ENCODE data around the gene RGL1.

RGL1 gene

DNA sequence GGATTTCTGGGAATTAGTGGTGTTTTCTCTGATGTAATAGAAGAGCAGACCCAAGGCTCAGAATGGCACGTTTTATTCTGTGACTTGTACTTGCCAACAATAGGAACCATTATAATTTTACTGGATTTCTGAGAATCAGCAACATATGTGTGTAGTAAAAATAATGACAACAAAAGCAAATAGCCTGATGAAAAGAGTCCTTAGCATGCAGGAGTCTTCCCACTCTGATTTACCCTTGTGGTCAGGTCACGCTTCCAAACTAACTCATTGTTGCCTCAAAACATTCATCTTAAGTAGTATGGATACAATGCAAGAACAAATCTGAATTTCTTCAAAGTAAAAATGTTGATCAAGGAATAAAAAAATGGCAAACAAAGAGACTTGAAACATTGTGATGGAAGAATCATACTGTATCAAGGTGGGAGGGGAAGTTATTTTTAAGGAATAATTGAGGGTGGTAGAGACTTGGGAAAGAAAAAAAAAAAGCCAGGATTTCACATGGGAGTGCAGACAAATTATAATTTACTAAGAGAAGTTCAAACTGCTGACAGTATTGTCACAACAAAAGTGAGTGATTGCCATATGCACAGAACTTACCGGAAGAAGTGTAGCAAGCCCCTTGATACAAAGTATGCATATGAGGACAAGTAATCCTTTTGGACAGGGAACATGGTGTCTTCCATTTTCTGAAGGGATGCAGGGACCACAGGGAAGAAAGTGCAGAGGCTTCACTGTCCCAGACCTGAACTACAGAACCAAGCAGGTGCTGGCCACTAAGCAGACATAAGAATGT is 31.2 kb upstream of the RGL1 start:
- H3K9ac ChIP-seq (ENCODE audit: low read length): no peak overlapping the region
- H3K27me3 ChIP-seq (ENCODE audit: control insufficient read depth, insufficient read depth, low read length): no peaks in the 10 kb centered on the region
- H3K27ac ChIP-seq (ENCODE audit: low read depth, low read length): no peak overlapping the region
- H3K4me1 ChIP-seq (ENCODE audit: control insufficient read depth, insufficient read depth, low read length): no peaks in the 10 kb centered on the region
- no peaks in the 10 kb centered on the region for H3K36me3 ChIP-seq (ENCODE audit: control insufficient read depth, insufficient read depth, low read length)
- H3K4me3 ChIP-seq (ENCODE audit: low read depth, low read length): no peak overlapping the region
- H3K9me3 ChIP-seq (ENCODE audit: control insufficient read depth, insufficient read depth, low read depth, low read length): peaks cover 33% of the 10 kb centered on the region

GRCh38 chr1:183774938-183775337 is 30.0 kb upstream of the RGL1 start:
- Histone ChIP-seq H3K4me1 (ENCODE audit: control insufficient read depth, insufficient read depth, low read length) (no peaks in the 10 kb centered on the region), H3K27ac (ENCODE audit: low read depth, low read length) (no peak overlapping the region), H3K9ac (ENCODE audit: low read length) (no peak overlapping the region), H3K36me3 (ENCODE audit: control insufficient read depth, insufficient read depth, low read length) (no peaks in the 10 kb centered on the region), H3K27me3 (ENCODE audit: control insufficient read depth, insufficient read depth, low read length) (no peaks in the 10 kb centered on the region), H3K9me3 (ENCODE audit: control insufficient read depth, insufficient read depth, low read depth, low read length) (peaks cover 32% of the 10 kb centered on the region), H3K4me3 (ENCODE audit: low read depth, low read length) (no peak overlapping the region)

- H3K27ac ChIP-seq (ENCODE audit: low read depth, low read length): no peak overlapping the region
- H3K27me3 ChIP-seq (ENCODE audit: control insufficient read depth, insufficient read depth, low read length): no peaks in the 10 kb centered on the region
- no peak overlapping the region for H3K4me3 ChIP-seq (ENCODE audit: low read depth, low read length)
- no peak overlapping the region for H3K9ac ChIP-seq (ENCODE audit: low read length)
- no peaks in the 10 kb centered on the region for H3K4me1 ChIP-seq (ENCODE audit: control insufficient read depth, insufficient read depth, low read length)
- no peaks in the 10 kb centered on the region for H3K36me3 ChIP-seq (ENCODE audit: control insufficient read depth, insufficient read depth, low read length)
- H3K9me3 ChIP-seq (ENCODE audit: control insufficient read depth, insufficient read depth, low read depth, low read length): peaks cover 24% of the 10 kb centered on the region
These were observed 28.2 kb upstream of the RGL1 start for GRCh38 chr1:183776731-183777130.

- Histone ChIP-seq H3K9me3 (ENCODE audit: control insufficient read depth, insufficient read depth, low read depth, low read length) (peaks cover 24% of the 10 kb centered on the region), H3K4me1 (ENCODE audit: control insufficient read depth, insufficient read depth, low read length) (no peaks in the 10 kb centered on the region), H3K27ac (ENCODE audit: low read depth, low read length) (no peak overlapping the region), H3K4me3 (ENCODE audit: low read depth, low read length) (no peak overlapping the region), H3K27me3 (ENCODE audit: control insufficient read depth, insufficient read depth, low read length) (no peaks in the 10 kb centered on the region), H3K9ac (ENCODE audit: low read length) (no peak overlapping the region), H3K36me3 (ENCODE audit: control insufficient read depth, insufficient read depth, low read length) (no peaks in the 10 kb centered on the region)
These were observed 27.6 kb upstream of the RGL1 start for GRCh38 chr1:183777328-183777727.

GRCh38 chr1:183778045-183778444 is 26.9 kb upstream of the RGL1 start:
- Histone ChIP-seq H3K4me3 (ENCODE audit: low read depth, low read length) (no peak overlapping the region), H3K36me3 (ENCODE audit: control insufficient read depth, insufficient read depth, low read length) (no peaks in the 10 kb centered on the region), H3K9ac (ENCODE audit: low read length) (no peak overlapping the region), H3K27me3 (ENCODE audit: control insufficient read depth, insufficient read depth, low read length) (no peaks in the 10 kb centered on the region), H3K9me3 (ENCODE audit: control insufficient read depth, insufficient read depth, low read depth, low read length) (peaks cover 24% of the 10 kb centered on the region), H3K4me1 (ENCODE audit: control insufficient read depth, insufficient read depth, low read length) (no peaks in the 10 kb centered on the region), H3K27ac (ENCODE audit: low read depth, low read length) (no peak overlapping the region)

- Histone ChIP-seq H3K4me3 (ENCODE audit: low read depth, low read length) (no peak overlapping the region), H3K4me1 (ENCODE audit: control insufficient read depth, insufficient read depth, low read length) (no peaks in the 10 kb centered on the region), H3K27me3 (ENCODE audit: control insufficient read depth, insufficient read depth, low read length) (no peaks in the 10 kb centered on the region), H3K27ac (ENCODE audit: low read depth, low read length) (no peak overlapping the region), H3K9ac (ENCODE audit: low read length) (no peak overlapping the region), H3K9me3 (ENCODE audit: control insufficient read depth, insufficient read depth, low read depth, low read length) (peaks cover 23% of the 10 kb centered on the region), H3K36me3 (ENCODE audit: control insufficient read depth, insufficient read depth, low read length) (no peaks in the 10 kb centered on the region)
These were observed 26.1 kb upstream of the RGL1 start for GRCh38 chr1:183778568-183779433.

DNA sequence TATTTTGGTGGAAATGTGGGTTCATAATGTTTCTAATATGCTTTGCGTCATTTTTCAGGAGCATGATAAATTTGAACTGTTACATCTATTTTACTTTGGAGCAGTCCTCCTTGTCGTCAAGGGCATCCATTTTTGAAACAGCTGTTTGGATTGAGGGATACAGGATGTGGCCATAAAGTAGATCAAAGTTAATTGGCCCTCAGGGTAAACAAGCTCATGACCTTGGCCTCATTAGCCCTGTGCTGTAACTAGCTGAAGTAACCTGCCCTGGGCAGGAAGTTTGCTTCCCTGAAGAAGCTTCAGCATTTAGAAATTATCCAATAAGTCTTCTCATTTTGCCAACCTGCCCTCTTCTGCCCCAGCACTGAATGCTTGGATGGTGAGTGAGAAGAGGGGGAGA is 24.8 kb upstream of the RGL1 start:
- H3K9me3 ChIP-seq (ENCODE audit: control insufficient read depth, insufficient read depth, low read depth, low read length): peaks cover 10% of the 10 kb centered on the region
- no peak overlapping the region for H3K9ac ChIP-seq (ENCODE audit: low read length)
- H3K36me3 ChIP-seq (ENCODE audit: control insufficient read depth, insufficient read depth, low read length): no peaks in the 10 kb centered on the region
- H3K4me1 ChIP-seq (ENCODE audit: control insufficient read depth, insufficient read depth, low read length): no peaks in the 10 kb centered on the region
- H3K4me3 ChIP-seq (ENCODE audit: low read depth, low read length): no peak overlapping the region
- H3K27ac ChIP-seq (ENCODE audit: low read depth, low read length): no peak overlapping the region
- H3K27me3 ChIP-seq (ENCODE audit: control insufficient read depth, insufficient read depth, low read length): no peaks in the 10 kb centered on the region

GRCh38 chr1:183780757-183781156 is 24.2 kb upstream of the RGL1 start:
- H3K4me1 ChIP-seq (ENCODE audit: control insufficient read depth, insufficient read depth, low read length): no peaks in the 10 kb centered on the region
- H3K9me3 ChIP-seq (ENCODE audit: control insufficient read depth, insufficient read depth, low read depth, low read length): peaks cover 4% of the 10 kb centered on the region; the same call in 1 of the 2 replicates
- H3K27me3 ChIP-seq (ENCODE audit: control insufficient read depth, insufficient read depth, low read length): no peaks in the 10 kb centered on the region
- H3K9ac ChIP-seq (ENCODE audit: low read length): no peak overlapping the region
- H3K4me3 ChIP-seq (ENCODE audit: low read depth, low read length): no peak overlapping the region
- no peak overlapping the region for H3K27ac ChIP-seq (ENCODE audit: low read depth, low read length)
- no peaks in the 10 kb centered on the region for H3K36me3 ChIP-seq (ENCODE audit: control insufficient read depth, insufficient read depth, low read length)

DNA sequence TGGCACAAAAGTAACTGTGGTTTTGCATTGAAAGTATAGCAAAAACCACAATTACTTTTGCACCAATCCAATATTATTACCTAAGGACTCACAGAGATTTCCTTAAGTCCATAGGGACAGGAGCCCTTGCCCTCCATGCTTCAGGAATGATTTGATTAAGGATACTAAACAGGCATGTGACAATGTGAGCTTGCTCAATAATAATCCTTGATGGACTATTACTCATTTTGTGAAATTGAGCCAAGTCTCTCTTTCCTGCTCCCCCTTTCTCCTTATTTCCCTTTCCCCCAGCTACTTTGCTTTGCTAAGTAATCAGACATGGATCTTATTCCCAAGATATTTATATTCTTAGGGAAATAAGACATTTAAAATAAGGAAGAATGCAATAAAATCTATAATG is 21.6 kb upstream of the RGL1 start:
- H3K27me3 ChIP-seq (ENCODE audit: control insufficient read depth, insufficient read depth, low read length): no peaks in the 10 kb centered on the region
- H3K36me3 ChIP-seq (ENCODE audit: control insufficient read depth, insufficient read depth, low read length): no peaks in the 10 kb centered on the region
- peaks cover 8% of the 10 kb centered on the region; the same call in 1 of the 2 replicates for H3K4me1 ChIP-seq (ENCODE audit: control insufficient read depth, insufficient read depth, low read length)
- no peaks in the 10 kb centered on the region for H3K9me3 ChIP-seq (ENCODE audit: control insufficient read depth, insufficient read depth, low read depth, low read length)
- H3K4me3 ChIP-seq (ENCODE audit: low read depth, low read length): no peak overlapping the region
- H3K27ac ChIP-seq (ENCODE audit: low read depth, low read length): no peak overlapping the region
- no peak overlapping the region for H3K9ac ChIP-seq (ENCODE audit: low read length)

GRCh38 chr1:183783767-183784637 is 20.9 kb upstream of the RGL1 start:
- Histone ChIP-seq H3K4me3 (ENCODE audit: low read depth, low read length) (no peak overlapping the region), H3K36me3 (ENCODE audit: control insufficient read depth, insufficient read depth, low read length) (no peaks in the 10 kb centered on the region), H3K27me3 (ENCODE audit: control insufficient read depth, insufficient read depth, low read length) (no peaks in the 10 kb centered on the region), H3K9ac (ENCODE audit: low read length) (no peak overlapping the region), H3K27ac (ENCODE audit: low read depth, low read length) (no peak overlapping the region), H3K9me3 (ENCODE audit: control insufficient read depth, insufficient read depth, low read depth, low read length) (no peaks in the 10 kb centered on the region), H3K4me1 (ENCODE audit: control insufficient read depth, insufficient read depth, low read length) (peaks cover 8% of the 10 kb centered on the region; the same call in 1 of the 2 replicates)

Data from HUES6 (cell line).